ENCODE results near the gene NCAM1.

The NCAM1 gene

DNA sequence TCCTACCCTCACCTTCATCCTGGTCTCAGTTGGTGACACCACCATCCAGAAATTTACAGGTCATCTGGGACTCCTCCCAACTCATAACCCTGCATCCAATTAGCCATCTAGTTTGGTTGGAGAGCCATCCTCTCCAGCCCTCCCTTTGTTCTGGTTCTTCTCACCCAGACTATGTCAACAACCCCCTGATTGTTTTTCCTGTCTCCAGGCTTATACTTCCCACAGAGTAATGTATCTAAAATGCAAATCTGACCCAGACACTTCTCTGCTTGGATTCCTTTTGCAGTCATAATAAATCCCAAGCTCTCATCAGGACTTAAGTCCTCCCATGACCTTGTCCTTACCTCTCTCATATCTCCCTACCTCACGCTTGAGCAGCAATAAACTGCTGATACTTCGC is 356.1 kb downstream of the NCAM1 start:
- peak; percentile 86 for DNase-seq

DNA sequence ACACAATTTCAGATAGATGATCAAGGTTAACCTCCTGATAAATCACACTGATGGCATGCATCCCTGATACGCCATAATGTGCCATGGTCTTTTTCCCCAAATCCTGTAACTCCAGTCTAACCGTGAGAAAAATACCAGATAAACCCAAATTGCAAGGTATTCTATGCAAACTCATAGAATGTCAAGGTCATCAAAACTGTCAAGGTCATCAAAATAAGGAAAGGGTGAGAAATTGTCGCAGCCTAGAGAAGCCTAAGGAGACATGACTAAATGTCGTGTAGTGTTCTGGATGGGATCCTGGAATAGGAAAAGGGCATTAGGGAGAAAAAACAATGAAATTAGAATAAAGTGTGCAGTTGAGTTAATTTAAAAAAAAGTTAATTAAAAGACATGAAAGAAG is 357.9 kb downstream of the NCAM1 start:
- no peak for DNase-seq

DNA sequence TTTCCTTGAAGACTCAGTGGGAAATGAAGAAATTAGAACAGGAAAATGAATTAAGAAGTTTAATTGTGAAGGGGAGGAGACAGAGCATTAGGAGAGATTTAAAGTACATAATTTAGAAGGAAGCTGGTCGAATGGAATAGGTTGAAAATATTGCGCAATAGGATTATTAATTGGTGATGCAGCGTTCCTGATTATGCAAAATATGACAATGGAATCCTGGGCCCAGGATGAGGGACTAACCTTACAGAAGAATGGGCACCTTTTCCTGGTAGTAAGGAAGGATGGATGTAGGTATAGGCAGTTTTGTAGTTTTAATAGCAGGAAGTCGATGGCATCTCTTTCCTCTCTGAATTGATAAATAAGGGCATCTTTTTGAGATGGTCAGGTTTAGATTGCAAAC is 360.9 kb downstream of the NCAM1 start:
- DNase-seq, result no peak

DNA sequence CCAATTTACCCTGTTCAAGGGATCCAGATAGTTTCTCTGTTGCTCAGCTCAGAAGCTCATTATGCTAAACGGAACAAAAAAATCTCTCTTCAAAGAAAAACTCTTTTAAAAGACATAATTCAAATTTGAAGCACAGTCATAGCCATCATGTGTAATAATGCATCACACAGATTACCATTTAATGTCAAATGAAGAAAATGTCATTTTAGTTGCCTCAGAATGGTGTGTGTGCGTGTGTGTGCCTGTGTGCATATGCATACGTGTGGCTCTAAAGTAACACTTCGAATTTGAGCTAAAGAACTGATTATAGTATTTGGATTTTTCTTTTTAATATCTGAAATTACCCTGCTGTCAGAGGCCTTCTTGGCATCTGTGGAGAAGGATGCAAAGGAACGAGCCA is 363.0 kb downstream of the NCAM1 start:
- no peak for DNase-seq

Measured in NCI-H510A treated with DMSO at 0.1 percent for 48 hours (cell line).